IMR-90 (cell line): ENCODE measurements around the gene CFP. TPM values are rescaled to one million over a fixed set of nuclear protein-coding genes. Genes with fewer than 3 reads are reported as not detected.
A peak's percentile ranks its signal among the peaks of the same experiment; 100 is the strongest.

Experiments used
- ATAC-seq: fragments of 200-7000 bp; cut with Tn5 transposase; 2 replicates; pipeline ENCODE4 v1.9.1; 2020; ENCODE audit warnings: low read depth, mild to moderate bottlenecking, moderate library complexity
- BruUV-seq: library from RNA; stranded (reverse); fragments of 400-500 nt; replicated peaks from 2 replicates; lab custom pipeline; 2021; lab: Mats Ljungman, UMichigan
- CTCF ChIA-PET: fragments of 300-600 bp; formaldehyde crosslinking; extraction: SDS; loops from one replicate; lab custom pipeline; 2021; ENCODE audit warnings: antibody characterized with exemption; lab: Yijun Ruan, JAX
- POLR2A ChIA-PET: fragments of 300-600 bp; sonication (Branson Sonifier 250); formaldehyde crosslinking; loops from one replicate; lab custom pipeline; 2022; ENCODE audit warnings: antibody characterized with exemption; ENCODE audit not compliant: unreplicated experiment; lab: Charles Lee
- DNase-seq: peaks from one replicate; pipeline ENCODE4 v3.0.0; 2013
- H2AFZ ChIP-seq: replicated peaks from 2 replicates; pipeline ENCODE3; 2013; ENCODE audit warnings: low read length, mild to moderate bottlenecking; ENCODE audit not compliant: poor library complexity
- H2AK5ac ChIP-seq: 2 replicates; pipeline ENCODE4 v1.6.1; 2013; ENCODE audit warnings: low read depth, low read length, inconsistent platforms
- H2AK9ac ChIP-seq: replicated peaks from 2 replicates; pipeline ENCODE3; 2013; ENCODE audit warnings: mild to moderate bottlenecking, low read depth, low read length, moderate library complexity; ENCODE audit not compliant: poor library complexity
- H2BK120ac ChIP-seq: 2 replicates; pipeline ENCODE4 v1.6.1; 2013; ENCODE audit warnings: low read depth, low read length, inconsistent platforms
- H2BK15ac ChIP-seq: 3 replicates; pipeline ENCODE4 v1.6.1; 2013; ENCODE audit warnings: low read depth, low read length, inconsistent platforms
- H2BK20ac ChIP-seq: 2 replicates; pipeline ENCODE4 v1.6.1; 2013; ENCODE audit warnings: low read depth, mild to moderate bottlenecking, inconsistent platforms, low read length, moderate library complexity
- H2BK5ac ChIP-seq: 2 replicates; pipeline ENCODE4 v1.6.1; 2013; ENCODE audit warnings: mild to moderate bottlenecking, low read depth, low read length, inconsistent platforms; ENCODE audit not compliant: poor library complexity, severe bottlenecking
- H3K14ac ChIP-seq: replicated peaks from 2 replicates; pipeline ENCODE4 v1.6.1; 2013; ENCODE audit warnings: low read depth, low read length, inconsistent platforms
- H3K18ac ChIP-seq: 2 replicates; pipeline ENCODE4 v1.6.1; 2013; ENCODE audit warnings: low read depth, low read length, control low read depth
- H3K23ac ChIP-seq: 2 replicates; pipeline ENCODE4 v1.6.1; 2013; ENCODE audit warnings: low read depth, low read length, inconsistent platforms
- H3K27ac ChIP-seq: 2 replicates; pipeline ENCODE4 v1.5.1; 2013; ENCODE audit warnings: mild to moderate bottlenecking, control low read depth, low read length; ENCODE audit not compliant: insufficient read depth
- H3K27me3 ChIP-seq: 2 replicates; pipeline ENCODE4 v1.6.1; 2013; ENCODE audit warnings: low read length; ENCODE audit not compliant: control insufficient read depth, insufficient read depth
- H3K36me3 ChIP-seq: 2 replicates; pipeline ENCODE4 v1.6.1; 2013; ENCODE audit warnings: low read length, mixed read lengths; ENCODE audit not compliant: control insufficient read depth, insufficient read depth
- H3K4ac ChIP-seq: 2 replicates; pipeline ENCODE4 v1.6.1; 2013; ENCODE audit warnings: low read depth, low read length, inconsistent platforms
- H3K4me1 ChIP-seq: 2 replicates; pipeline ENCODE4 v1.6.1; 2013; ENCODE audit warnings: low read length, mixed read lengths; ENCODE audit not compliant: control insufficient read depth, insufficient read depth
- H3K4me2 ChIP-seq: 2 replicates; pipeline ENCODE4 v1.6.1; 2013; ENCODE audit warnings: low read depth, mild to moderate bottlenecking, control low read depth, low read length, moderate library complexity
- H3K4me3 ChIP-seq: 2 replicates; pipeline ENCODE4 v1.5.1; 2013; ENCODE audit warnings: low read depth, mild to moderate bottlenecking, control low read depth, low read length, moderate library complexity; ENCODE audit not compliant: insufficient read depth
- H3K56ac ChIP-seq: 2 replicates; pipeline ENCODE4 v1.6.1; 2013; ENCODE audit warnings: low read length, inconsistent platforms; ENCODE audit not compliant: insufficient read depth; ENCODE audit errors: extremely low read depth
- H3K79me1 ChIP-seq, 2 experiments: 2 replicates each; pipeline ENCODE4 v1.6.1; 2013; ENCODE audit warnings: low read length in 2 of 2, inconsistent platforms in 1 of 2, low read depth in 1 of 2
- H3K9ac ChIP-seq: 2 replicates; pipeline ENCODE4 v1.6.1; 2013; ENCODE audit warnings: low read depth, low read length, control low read depth
- H3K9me1 ChIP-seq: 2 replicates; pipeline ENCODE4 v1.6.1; 2013; ENCODE audit warnings: low read length, inconsistent platforms; ENCODE audit not compliant: insufficient read depth
- H3K9me3 ChIP-seq: 2 replicates; pipeline ENCODE4 v1.6.1; 2013; ENCODE audit warnings: low read length; ENCODE audit not compliant: control insufficient read depth, insufficient read depth
- H4K20me1 ChIP-seq: 2 replicates; pipeline ENCODE4 v1.6.1; 2013; ENCODE audit warnings: low read length, inconsistent platforms; ENCODE audit not compliant: insufficient read depth
- H4K5ac ChIP-seq: 2 replicates; pipeline ENCODE4 v1.6.1; 2013; ENCODE audit warnings: mild to moderate bottlenecking, low read depth, low read length, control low read depth
- H4K8ac ChIP-seq, 2 experiments: 2 replicates each; pipeline ENCODE4 v1.6.1; 2013; ENCODE audit warnings: low read depth in 2 of 2, low read length in 2 of 2, control low read depth in 1 of 2, inconsistent platforms in 1 of 2
- H4K91ac ChIP-seq: 2 replicates; pipeline ENCODE4 v1.6.1; 2013; ENCODE audit warnings: low read depth, low read length, inconsistent platforms; ENCODE audit not compliant: insufficient read depth
- CTCF ChIP-seq: conservative IDR thresholded peaks from 2 replicates; pipeline ENCODE4 v1.5.1; 2012; ENCODE audit warnings: mild to moderate bottlenecking, low read depth, low read length, improper control_type of control experiment
- RAD21 ChIP-seq: IDR thresholded peaks from 2 replicates; pipeline ENCODE4 v1.6.1; 2012; ENCODE audit warnings: low read length, improper control_type of control experiment
- RFX5 ChIP-seq: IDR thresholded peaks from 2 replicates; pipeline ENCODE4 v1.8.0; 2012; ENCODE audit warnings: low read depth, mild to moderate bottlenecking, low read length, moderate library complexity
- SMC3 ChIP-seq: fragments of 150-350 bp; IDR thresholded peaks from 2 replicates; pipeline ENCODE4 v1.6.1; 2016; ENCODE audit warnings: low read depth, mild to moderate bottlenecking, antibody characterized with exemption, low read length, moderate library complexity
- WGBS, 2 experiments: methylation state at CpG; one replicate each; pipeline versions ENCODE4 v1.1.5 to v1.1.7; 2013; ENCODE audit warnings: missing lambda C conversion rate in 2 of 2; ENCODE audit not compliant: insufficient read length in 1 of 2; ENCODE audit errors: extremely low coverage in 2 of 2; 5-methylcytosine and 5-hydroxymethylcytosine counted together
- dilution Hi-C: fragments of 300-500 bp; cut with HindIII; formaldehyde crosslinking; loops from one replicate; pipeline ENCODE4 v1.14.3; 2018; ENCODE audit warnings: low sequenced_read_pairs; ENCODE audit not compliant: unreplicated experiment
- in situ Hi-C: fragments of 300-500 bp; cut with MboI; formaldehyde crosslinking; loops from 3 replicates; pipeline ENCODE4 v1.14.3; 2019; ENCODE audit warnings: low sequenced_read_pairs, inconsistent platforms, mixed read lengths
- intact Hi-C: fragments of 100-400 bp; cut with micrococcal nuclease; formaldehyde crosslinking; loops from 2 replicates; pipeline ENCODE4 v1.10.0; 2022
- polyA plus RNA-seq, 3 experiments: library from polyadenylated mRNA; depleted of rRNA; stranded (reverse); fragments of >200 nt; gene quantifications; 2 replicates each; pipeline ENCODE4 v1.2.3, GENCODE V29; 2012; ENCODE audit warnings: low replicate concordance in 1 of 3
- total RNA-seq: library from RNA; depleted of rRNA; stranded (reverse); fragments of >200 nt; gene quantifications from 2 replicates; pipeline ENCODE4 v1.2.3, GENCODE V29; 2012

The CFP gene
- total and polyA plus RNA-seq, 2 of the 4 experiments (the other 2 are of a cell fraction): under 0.01 to 0.14 TPM

DNA sequence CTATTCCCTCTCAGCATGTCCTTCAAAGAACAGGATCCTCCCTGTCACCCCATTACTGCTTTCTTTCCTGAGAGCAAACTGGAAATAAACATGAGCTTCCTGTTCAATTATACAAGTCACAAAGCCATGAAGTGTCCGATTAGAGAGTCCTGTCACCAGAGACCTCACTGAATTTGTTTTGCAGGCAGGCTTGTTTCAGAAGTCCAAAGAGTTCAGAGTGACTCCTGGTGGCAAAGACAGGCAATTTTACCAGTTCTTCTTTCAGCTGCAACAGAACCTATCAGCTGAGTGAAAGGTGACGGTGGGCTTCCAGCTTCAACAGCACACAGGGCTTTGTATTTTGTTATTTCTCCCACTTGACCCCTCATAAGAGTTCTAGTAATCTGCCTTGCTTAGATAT is 14.2 kb upstream of the CFP start:
- POLR2A ChIA-PET: no interaction called here
- no peak overlapping the region for H2BK15ac ChIP-seq

More for the DNA sequence above, 14.2 kb upstream of the CFP start:
- ATAC-seq (no peak), DNase-seq (peak; percentile 47)
- H3K4me2 ChIP-seq: no peak overlapping the region
- no peaks in the 10 kb centered on the region for H3K9me1 ChIP-seq
- H3K79me1 ChIP-seq: peaks cover 3 to 35% of the 10 kb centered on the region in 2 experiments; a peak in 3 of 4 replicates
- H3K9me3 ChIP-seq: no peaks in the 10 kb centered on the region
- intact Hi-C loops (loop anchor here (1.0 to 5.0 kb wide), 5 partner anchors 57 to 452 kb away; partner anchors contain the start of gene UBA1), dilution Hi-C loops (no loop called here), in situ Hi-C loops (loop anchor here (25.0 kb wide), 1 partner anchor 432 kb away; the partner anchor contains the start of gene CDK16)
- H3K4ac ChIP-seq: no peak overlapping the region
- H3K36me3 ChIP-seq: peaks cover 14% of the 10 kb centered on the region
- H2AFZ ChIP-seq: peak overlapping the region; percentile 28
- TF ChIP-seq RFX5 (no peak), SMC3 (peak; percentile 52), RAD21 (peak; percentile 43; the same call in 1 of the 2 replicates), CTCF (peak; percentile 44)
- peaks cover 25% of the 10 kb centered on the region for H4K20me1 ChIP-seq
- H3K9ac ChIP-seq: no peak overlapping the region
- WGBS, 2 experiments: no CpG with 5 or more reads among the region's 2 CpGs
- no peak overlapping the region for H3K14ac ChIP-seq
- H2BK5ac ChIP-seq: no peak overlapping the region
- CTCF ChIA-PET: interaction anchor here (1.2 to 1.5 kb wide), 4 partner anchors 20 to 103 kb away, joined by 3 to 6 read pairs (median 4); partner anchors contain the start of gene TIMP1
- no peak overlapping the region for H2AK9ac ChIP-seq
- no peak overlapping the region for H2BK20ac ChIP-seq
- peaks cover 5% of the 10 kb centered on the region for H3K4me1 ChIP-seq
- H3K27ac ChIP-seq: no peak overlapping the region
- H3K18ac ChIP-seq: no peak overlapping the region
- H2BK120ac ChIP-seq: no peak overlapping the region
- BruUV-seq: no TSS peak
- no peak overlapping the region for H3K4me3 ChIP-seq
- no peak overlapping the region for H2AK5ac ChIP-seq
- H4K5ac ChIP-seq: no peak overlapping the region
- no peaks in the 10 kb centered on the region for H3K27me3 ChIP-seq
- H4K8ac ChIP-seq: no peak overlapping the region
- no peak overlapping the region for H4K91ac ChIP-seq
- no peak overlapping the region for H3K56ac ChIP-seq
- no peak overlapping the region for H3K23ac ChIP-seq
